ENCODE results near the gene HPD.

Gene HPD

GRCh38 chr12:121796855-121797751, 61.6 kb downstream of the HPD start:
- DNase-seq (ENCODE audit: low spot score): peak; percentile 98
- H3K27ac ChIP-seq: peak overlapping the region; percentile 100
- peak overlapping the region; percentile 94 for H3K4me3 ChIP-seq
- no peak for TF ChIP-seq CTCF (IDR thresholded peaks at IDR 0.05)

GRCh38 chr12:121795034-121795968, 63.4 kb downstream of the HPD start:
- no peak for DNase-seq (ENCODE audit: low spot score)
- TF ChIP-seq CTCF (IDR thresholded peaks at IDR 0.05): peak; percentile 92
- peak overlapping the region; percentile 94 for H3K4me3 ChIP-seq
- peak overlapping the region; percentile 78 to 100 for H3K27ac ChIP-seq

GRCh38 chr12:121794534-121795033, 64.1 kb downstream of the HPD start:
- no peak for TF ChIP-seq CTCF (IDR thresholded peaks at IDR 0.05)
- peak overlapping the region; percentile 78 to 100 for H3K27ac ChIP-seq
- DNase-seq (ENCODE audit: low spot score): no peak
- H3K4me3 ChIP-seq: peak overlapping the region; percentile 69

- Histone ChIP-seq H3K27ac (peak overlapping the region; percentile 78 to 100), H3K4me3 (peak overlapping the region; percentile 69)
- peak; percentile 93 for DNase-seq (ENCODE audit: low spot score)
- TF ChIP-seq CTCF (IDR thresholded peaks at IDR 0.05): peak; percentile 100
Observed at GRCh38 chr12:121793838-121794533, 64.7 kb downstream of the HPD start.

GRCh38 chr12:121793440-121793837, 65.2 kb downstream of the HPD start, which contains the start of gene RHOF:
TSS of gene RHOF (minus strand) at chr12:121793688. CDS start at chr12:121793633, 55 bp downstream.
- no peak for TF ChIP-seq CTCF (IDR thresholded peaks at IDR 0.05)
- H3K27ac ChIP-seq: peak within 1 kb of the TSS; percentile 78 to 100
- peak within 1 kb of the TSS; percentile 69 for H3K4me3 ChIP-seq
- no peak for DNase-seq (ENCODE audit: low spot score)
